ENCODE data around the gene USP8.
"Not testable (repeated sequence)": the region's sequence is repeated elsewhere in the genome, so short reads cannot be mapped to it uniquely, and the experiment has no call there.

DNA sequence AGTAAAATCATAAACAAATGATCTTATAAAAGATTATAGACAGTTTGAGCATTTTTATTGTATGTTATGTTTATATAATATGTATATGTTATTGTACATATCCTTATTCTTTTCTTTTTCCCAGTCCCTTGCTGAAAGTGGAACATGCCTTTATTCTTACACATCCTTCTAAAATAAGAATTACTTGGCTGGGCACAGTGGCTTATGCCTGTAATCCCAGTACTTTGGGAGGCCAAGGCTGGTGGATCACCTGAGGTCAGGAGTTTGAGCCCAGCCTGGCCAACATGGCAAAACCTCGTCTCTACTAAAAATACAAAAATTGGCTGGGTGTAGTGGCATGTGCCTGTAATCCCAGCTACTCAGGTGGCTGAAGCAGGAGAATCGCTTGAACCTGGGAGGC is 70.3 kb downstream of the USP8 start:
- TF ChIP-seq, protein P1, sequence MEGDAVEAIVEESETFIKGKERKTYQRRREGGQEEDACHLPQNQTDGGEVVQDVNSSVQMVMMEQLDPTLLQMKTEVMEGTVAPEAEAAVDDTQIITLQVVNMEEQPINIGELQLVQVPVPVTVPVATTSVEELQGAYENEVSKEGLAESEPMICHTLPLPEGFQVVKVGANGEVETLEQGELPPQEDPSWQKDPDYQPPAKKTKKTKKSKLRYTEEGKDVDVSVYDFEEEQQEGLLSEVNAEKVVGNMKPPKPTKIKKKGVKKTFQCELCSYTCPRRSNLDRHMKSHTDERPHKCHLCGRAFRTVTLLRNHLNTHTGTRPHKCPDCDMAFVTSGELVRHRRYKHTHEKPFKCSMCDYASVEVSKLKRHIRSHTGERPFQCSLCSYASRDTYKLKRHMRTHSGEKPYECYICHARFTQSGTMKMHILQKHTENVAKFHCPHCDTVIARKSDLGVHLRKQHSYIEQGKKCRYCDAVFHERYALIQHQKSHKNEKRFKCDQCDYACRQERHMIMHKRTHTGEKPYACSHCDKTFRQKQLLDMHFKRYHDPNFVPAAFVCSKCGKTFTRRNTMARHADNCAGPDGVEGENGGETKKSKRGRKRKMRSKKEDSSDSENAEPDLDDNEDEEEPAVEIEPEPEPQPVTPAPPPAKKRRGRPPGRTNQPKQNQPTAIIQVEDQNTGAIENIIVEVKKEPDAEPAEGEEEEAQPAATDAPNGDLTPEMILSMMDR (IDR thresholded peaks at IDR 0.05): not testable (repeated sequence)
- not testable (repeated sequence) for TF ChIP-seq EZH2, EZH2phosphoT487 (IDR thresholded peaks at IDR 0.05)

Data from neural progenitor cell (in vitro differentiated cells).